T-helper 1 cell treated with Interleukin-12 subunit alpha and Interleukin-12 subunit beta and Interleukin-4 antibody, amounts not matched to agents 30 μg/mL and 1 μg/mL, for 36 hours (primary cell): ENCODE results near the gene NBEA.
"Not testable (repeated sequence)": the region's sequence is repeated elsewhere in the genome, so short reads cannot be mapped to it uniquely, and the experiment has no call there.

ENCODE experiments used
- H3K27ac Mint-ChIP-seq: one replicate; pipeline ENCODE4 v1.8.0; 2021; ENCODE audit warnings: mild to moderate bottlenecking, mixed read lengths
- H3K27me3 Mint-ChIP-seq: one replicate; pipeline ENCODE4 v1.8.0; 2021; ENCODE audit warnings: low read depth, mixed read lengths
- H3K36me3 Mint-ChIP-seq: one replicate; pipeline ENCODE4 v1.8.0; 2021; ENCODE audit warnings: low read depth, mixed read lengths
- H3K4me1 Mint-ChIP-seq: one replicate; pipeline ENCODE4 v1.8.0; 2021; ENCODE audit warnings: low read depth, mixed read lengths
- H3K4me3 Mint-ChIP-seq: one replicate; pipeline ENCODE4 v1.8.0; 2021; ENCODE audit warnings: mild to moderate bottlenecking, moderate library complexity, mixed read lengths
- H3K9me3 Mint-ChIP-seq: one replicate; pipeline ENCODE4 v1.8.0; 2021; ENCODE audit warnings: mixed read lengths

The NBEA gene

GRCh38 chr13:34988330-34988791 is 46.3 kb downstream of the NBEA start:
- Mint-ChIP-seq H3K4me1 (no peaks in the 10 kb centered on the region), H3K27me3 (no peaks in the 10 kb centered on the region), H3K27ac (no peak overlapping the region), H3K36me3 (no peaks in the 10 kb centered on the region), H3K4me3 (no peak overlapping the region), H3K9me3 (peaks cover 38% of the 10 kb centered on the region)

GRCh38 chr13:34990399-34991214 is 48.5 kb downstream of the NBEA start:
- Mint-ChIP-seq H3K27me3 (no peaks in the 10 kb centered on the region), H3K9me3 (peaks cover 38% of the 10 kb centered on the region), H3K27ac (no peak overlapping the region), H3K4me3 (no peak overlapping the region), H3K4me1 (no peaks in the 10 kb centered on the region), H3K36me3 (no peaks in the 10 kb centered on the region)

- Mint-ChIP-seq H3K4me3 (no peak overlapping the region), H3K36me3 (no peaks in the 10 kb centered on the region), H3K4me1 (no peaks in the 10 kb centered on the region), H3K9me3 (peaks cover 30% of the 10 kb centered on the region), H3K27ac (no peak overlapping the region), H3K27me3 (no peaks in the 10 kb centered on the region)
These were observed 51.4 kb downstream of the NBEA start for GRCh38 chr13:34993470-34993869.

- H3K9me3 Mint-ChIP-seq, H3K27ac Mint-ChIP-seq, H3K4me3 Mint-ChIP-seq, H3K4me1 Mint-ChIP-seq, H3K36me3 Mint-ChIP-seq, H3K27me3 Mint-ChIP-seq: not testable (repeated sequence)
These were observed 61.7 kb downstream of the NBEA start for GRCh38 chr13:35003734-35004133.

GRCh38 chr13:35005051-35005450 is 63.0 kb downstream of the NBEA start:
- H3K4me1 Mint-ChIP-seq = no peaks in the 10 kb centered on the region
- no peak overlapping the region for H3K4me3 Mint-ChIP-seq
- H3K27me3 Mint-ChIP-seq = no peaks in the 10 kb centered on the region
- H3K27ac Mint-ChIP-seq = no peak overlapping the region
- no peaks in the 10 kb centered on the region for H3K36me3 Mint-ChIP-seq
- peaks cover 2% of the 10 kb centered on the region for H3K9me3 Mint-ChIP-seq

- H3K27ac Mint-ChIP-seq = no peak overlapping the region
- no peaks in the 10 kb centered on the region for H3K27me3 Mint-ChIP-seq
- no peak overlapping the region for H3K4me3 Mint-ChIP-seq
- no peaks in the 10 kb centered on the region for H3K36me3 Mint-ChIP-seq
- no peaks in the 10 kb centered on the region for H3K4me1 Mint-ChIP-seq
- peaks cover 3% of the 10 kb centered on the region for H3K9me3 Mint-ChIP-seq
These were observed 72.6 kb downstream of the NBEA start for GRCh38 chr13:35014606-35015213.

- Mint-ChIP-seq H3K9me3 (no peaks in the 10 kb centered on the region), H3K27me3 (no peaks in the 10 kb centered on the region), H3K36me3 (no peaks in the 10 kb centered on the region), H3K27ac (no peak overlapping the region), H3K4me1 (no peaks in the 10 kb centered on the region), H3K4me3 (no peak overlapping the region)
These were observed 74.5 kb downstream of the NBEA start for GRCh38 chr13:35016362-35017112.

- Mint-ChIP-seq H3K36me3 (no peaks in the 10 kb centered on the region), H3K27me3 (no peaks in the 10 kb centered on the region), H3K9me3 (peaks cover 14% of the 10 kb centered on the region), H3K4me1 (no peaks in the 10 kb centered on the region), H3K27ac (no peak overlapping the region), H3K4me3 (no peak overlapping the region)
These were observed 83.2 kb downstream of the NBEA start for GRCh38 chr13:35025314-35025713.

- H3K4me3 Mint-ChIP-seq = no peak overlapping the region
- no peaks in the 10 kb centered on the region for H3K4me1 Mint-ChIP-seq
- H3K9me3 Mint-ChIP-seq = peaks cover 32% of the 10 kb centered on the region
- no peaks in the 10 kb centered on the region for H3K36me3 Mint-ChIP-seq
- H3K27ac Mint-ChIP-seq = no peak overlapping the region
- no peaks in the 10 kb centered on the region for H3K27me3 Mint-ChIP-seq
These were observed 86.3 kb downstream of the NBEA start for GRCh38 chr13:35028338-35028867.

- H3K4me1 Mint-ChIP-seq = no peaks in the 10 kb centered on the region
- no peaks in the 10 kb centered on the region for H3K27me3 Mint-ChIP-seq
- no peaks in the 10 kb centered on the region for H3K36me3 Mint-ChIP-seq
- no peak overlapping the region for H3K27ac Mint-ChIP-seq
- peaks cover 13% of the 10 kb centered on the region for H3K9me3 Mint-ChIP-seq
- no peak overlapping the region for H3K4me3 Mint-ChIP-seq
These were observed 96.9 kb downstream of the NBEA start for GRCh38 chr13:35039012-35039411.

- H3K27ac Mint-ChIP-seq = no peak overlapping the region
- no peaks in the 10 kb centered on the region for H3K4me1 Mint-ChIP-seq
- H3K9me3 Mint-ChIP-seq = no peaks in the 10 kb centered on the region
- H3K27me3 Mint-ChIP-seq = no peaks in the 10 kb centered on the region
- no peaks in the 10 kb centered on the region for H3K36me3 Mint-ChIP-seq
- no peak overlapping the region for H3K4me3 Mint-ChIP-seq
These were observed 104.5 kb downstream of the NBEA start for GRCh38 chr13:35046587-35046986.

GRCh38 chr13:35055705-35056104 is 113.6 kb downstream of the NBEA start:
- Mint-ChIP-seq H3K36me3 (no peaks in the 10 kb centered on the region), H3K9me3 (no peaks in the 10 kb centered on the region), H3K27ac (no peak overlapping the region), H3K27me3 (no peaks in the 10 kb centered on the region), H3K4me1 (no peaks in the 10 kb centered on the region), H3K4me3 (no peak overlapping the region)

GRCh38 chr13:35057858-35058257 is 115.8 kb downstream of the NBEA start:
- H3K4me1 Mint-ChIP-seq = no peaks in the 10 kb centered on the region
- no peaks in the 10 kb centered on the region for H3K36me3 Mint-ChIP-seq
- no peak overlapping the region for H3K4me3 Mint-ChIP-seq
- no peaks in the 10 kb centered on the region for H3K9me3 Mint-ChIP-seq
- no peak overlapping the region for H3K27ac Mint-ChIP-seq
- no peaks in the 10 kb centered on the region for H3K27me3 Mint-ChIP-seq

- not testable (repeated sequence) for H3K9me3 Mint-ChIP-seq, H3K4me3 Mint-ChIP-seq, H3K36me3 Mint-ChIP-seq, H3K27me3 Mint-ChIP-seq, H3K4me1 Mint-ChIP-seq, H3K27ac Mint-ChIP-seq
These were observed 116.5 kb downstream of the NBEA start for GRCh38 chr13:35058585-35058984.

GRCh38 chr13:35086667-35087066 is 144.6 kb downstream of the NBEA start:
- no peaks in the 10 kb centered on the region for H3K27me3 Mint-ChIP-seq
- H3K9me3 Mint-ChIP-seq = peaks cover 23% of the 10 kb centered on the region
- no peaks in the 10 kb centered on the region for H3K4me1 Mint-ChIP-seq
- H3K36me3 Mint-ChIP-seq = no peaks in the 10 kb centered on the region
- H3K27ac Mint-ChIP-seq = no peak overlapping the region
- H3K4me3 Mint-ChIP-seq = no peak overlapping the region
